ENCODE measurements around the gene PNPLA2. TPM values are rescaled to one million over a fixed set of nuclear protein-coding genes. Genes with fewer than 3 reads are reported as not detected.

PNPLA2 gene
- total RNA-seq, 1 experiment from 2014 or later = 66.5 TPM

GRCh38 chr11:819129-819931 lies 616 bp downstream of the PNPLA2 start (continued):
- TF ChIP-seq, protein P1, sequence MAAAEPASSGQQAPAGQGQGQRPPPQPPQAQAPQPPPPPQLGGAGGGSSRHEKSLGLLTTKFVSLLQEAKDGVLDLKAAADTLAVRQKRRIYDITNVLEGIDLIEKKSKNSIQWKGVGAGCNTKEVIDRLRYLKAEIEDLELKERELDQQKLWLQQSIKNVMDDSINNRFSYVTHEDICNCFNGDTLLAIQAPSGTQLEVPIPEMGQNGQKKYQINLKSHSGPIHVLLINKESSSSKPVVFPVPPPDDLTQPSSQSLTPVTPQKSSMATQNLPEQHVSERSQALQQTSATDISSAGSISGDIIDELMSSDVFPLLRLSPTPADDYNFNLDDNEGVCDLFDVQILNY (CRISPR knock-in tag; IDR thresholded peaks at IDR 0.05) = 0 out of 2 replicates have a peak, but pooled peaks have one; percentile 44
- peak; percentile 11; the same call in 1 of the 2 replicates for TF ChIP-seq FOXP1 (CRISPR knock-in tag; IDR thresholded peaks at IDR 0.05; ENCODE audit: borderline replicate concordance)
- TF ChIP-seq, protein P2, sequence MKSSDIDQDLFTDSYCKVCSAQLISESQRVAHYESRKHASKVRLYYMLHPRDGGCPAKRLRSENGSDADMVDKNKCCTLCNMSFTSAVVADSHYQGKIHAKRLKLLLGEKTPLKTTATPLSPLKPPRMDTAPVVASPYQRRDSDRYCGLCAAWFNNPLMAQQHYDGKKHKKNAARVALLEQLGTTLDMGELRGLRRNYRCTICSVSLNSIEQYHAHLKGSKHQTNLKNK (CRISPR knock-in tag; IDR thresholded peaks at IDR 0.05) = no peak
- peak; percentile 81; the same call in 1 of the 2 replicates for TF ChIP-seq ZNF423 (CRISPR knock-in tag; IDR thresholded peaks at IDR 0.05)
- TF ChIP-seq, protein P3, sequence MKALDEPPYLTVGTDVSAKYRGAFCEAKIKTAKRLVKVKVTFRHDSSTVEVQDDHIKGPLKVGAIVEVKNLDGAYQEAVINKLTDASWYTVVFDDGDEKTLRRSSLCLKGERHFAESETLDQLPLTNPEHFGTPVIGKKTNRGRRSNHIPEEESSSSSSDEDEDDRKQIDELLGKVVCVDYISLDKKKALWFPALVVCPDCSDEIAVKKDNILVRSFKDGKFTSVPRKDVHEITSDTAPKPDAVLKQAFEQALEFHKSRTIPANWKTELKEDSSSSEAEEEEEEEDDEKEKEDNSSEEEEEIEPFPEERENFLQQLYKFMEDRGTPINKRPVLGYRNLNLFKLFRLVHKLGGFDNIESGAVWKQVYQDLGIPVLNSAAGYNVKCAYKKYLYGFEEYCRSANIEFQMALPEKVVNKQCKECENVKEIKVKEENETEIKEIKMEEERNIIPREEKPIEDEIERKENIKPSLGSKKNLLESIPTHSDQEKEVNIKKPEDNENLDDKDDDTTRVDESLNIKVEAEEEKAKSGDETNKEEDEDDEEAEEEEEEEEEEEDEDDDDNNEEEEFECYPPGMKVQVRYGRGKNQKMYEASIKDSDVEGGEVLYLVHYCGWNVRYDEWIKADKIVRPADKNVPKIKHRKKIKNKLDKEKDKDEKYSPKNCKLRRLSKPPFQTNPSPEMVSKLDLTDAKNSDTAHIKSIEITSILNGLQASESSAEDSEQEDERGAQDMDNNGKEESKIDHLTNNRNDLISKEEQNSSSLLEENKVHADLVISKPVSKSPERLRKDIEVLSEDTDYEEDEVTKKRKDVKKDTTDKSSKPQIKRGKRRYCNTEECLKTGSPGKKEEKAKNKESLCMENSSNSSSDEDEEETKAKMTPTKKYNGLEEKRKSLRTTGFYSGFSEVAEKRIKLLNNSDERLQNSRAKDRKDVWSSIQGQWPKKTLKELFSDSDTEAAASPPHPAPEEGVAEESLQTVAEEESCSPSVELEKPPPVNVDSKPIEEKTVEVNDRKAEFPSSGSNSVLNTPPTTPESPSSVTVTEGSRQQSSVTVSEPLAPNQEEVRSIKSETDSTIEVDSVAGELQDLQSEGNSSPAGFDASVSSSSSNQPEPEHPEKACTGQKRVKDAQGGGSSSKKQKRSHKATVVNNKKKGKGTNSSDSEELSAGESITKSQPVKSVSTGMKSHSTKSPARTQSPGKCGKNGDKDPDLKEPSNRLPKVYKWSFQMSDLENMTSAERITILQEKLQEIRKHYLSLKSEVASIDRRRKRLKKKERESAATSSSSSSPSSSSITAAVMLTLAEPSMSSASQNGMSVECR (CRISPR knock-in tag; IDR thresholded peaks at IDR 0.05; ENCODE audit: borderline replicate concordance) = 0 out of 2 replicates have a peak, but pooled peaks have one; percentile 23
- peak; percentile 35; the same call in 1 of the 2 replicates for TF ChIP-seq ETV6 (CRISPR knock-in tag; IDR thresholded peaks at IDR 0.05)
- TF ChIP-seq SP1 (CRISPR knock-in tag; conservative IDR thresholded peaks at IDR 0.05) = peak; percentile 87; the same call in 1 of the 2 replicates
- TF ChIP-seq GABPB1 (CRISPR knock-in tag; IDR thresholded peaks at IDR 0.05) = 0 out of 2 replicates have a peak, but pooled peaks have one; percentile 4
- no peak for TF ChIP-seq ZNF138 (CRISPR knock-in tag; conservative IDR thresholded peaks at IDR 0.05)

DNA sequence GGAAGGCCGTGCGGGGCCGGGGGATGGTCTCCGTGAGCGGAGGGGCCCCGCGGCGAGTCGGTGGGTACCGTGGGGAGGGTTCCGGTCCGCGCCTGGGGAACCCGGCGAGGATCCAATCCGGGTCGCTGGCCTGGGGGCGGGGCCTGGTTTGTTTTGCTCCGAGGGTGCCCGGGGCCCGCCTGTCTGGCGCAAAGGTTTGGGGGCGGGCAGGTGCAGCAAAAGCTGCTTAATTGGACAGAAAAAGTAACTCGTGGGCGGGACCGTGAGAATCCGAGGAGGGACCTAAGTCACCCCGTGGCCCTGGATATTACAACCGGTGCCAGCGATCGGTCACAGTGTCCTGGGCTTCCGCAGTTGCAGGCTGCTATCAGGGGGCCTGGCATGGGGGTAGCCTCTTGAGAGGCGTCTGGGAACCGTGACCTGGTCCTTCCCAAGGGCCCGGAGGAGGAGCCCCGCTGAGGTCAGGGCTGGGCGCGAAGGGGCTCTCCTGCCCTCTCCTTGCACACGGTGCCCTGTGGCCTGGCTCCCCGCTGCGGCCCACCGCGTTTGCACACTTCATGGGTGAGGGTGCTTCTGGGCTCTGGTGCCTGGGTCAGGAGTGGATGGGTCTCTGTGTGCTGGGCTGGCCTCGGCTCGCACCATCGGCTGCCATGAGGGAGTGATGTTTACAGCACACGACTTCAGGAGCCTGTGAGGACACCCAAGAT lies 1.4 kb downstream of the PNPLA2 start:
- peak; percentile 81 for DNase-seq (ENCODE audit: low spot score)
- Mint-ChIP-seq H3K27me3 (ENCODE audit: low read depth) (no peaks in the 10 kb centered on the region), H3K27ac (no peak overlapping the region), H3K9me3 (no peaks in the 10 kb centered on the region), H3K4me3 (peak overlapping the region; percentile 72), H3K4me1 (peaks cover 7% of the 10 kb centered on the region), H3K36me3 (no peaks in the 10 kb centered on the region)
- ChIA-PET POLR2A (interaction anchor here (1.1 to 3.4 kb wide), 5 partner anchors 9 to 30 kb away, joined by 3 to 38 read pairs (median 6); partner anchors contain the start of genes CEND1, CRACR2B and RPLP2), CTCF (interaction anchor here (0.6 to 2.7 kb wide), 12 partner anchors 9 to 105 kb away, joined by 3 to 26 read pairs (median 4); partner anchors contain the start of genes AP2A2 and CRACR2B)
- ATAC-seq = peak; percentile 21
- TF ChIP-seq RORB (CRISPR knock-in tag; IDR thresholded peaks at IDR 0.05) (no peak), E2F4 (CRISPR knock-in tag; IDR thresholded peaks at IDR 0.05; ENCODE audit: borderline replicate concordance, low read depth) (no peak), ELF4 (CRISPR knock-in tag; IDR thresholded peaks at IDR 0.05; ENCODE audit: low read depth) (no peak), ZNF138 (CRISPR knock-in tag; conservative IDR thresholded peaks at IDR 0.05) (no peak)
